ENCODE data around the gene B4GALT3. TPM values are rescaled to one million over a fixed set of nuclear protein-coding genes. Genes with fewer than 3 reads are reported as not detected.
A peak's percentile ranks its signal among the peaks of the same experiment; 100 is the strongest.

B4GALT3 gene
- total RNA-seq, 4 donors from 2014 or later = 26.9 to 36.6 (median 30.0) TPM

- peaks cover 51% of the 10 kb centered on the region for H3K4me1 ChIP-seq
- TF ChIP-seq POLR2AphosphoS5 (IDR thresholded peaks at IDR 0.05) (no peak), CTCF (IDR thresholded peaks at IDR 0.05) (no peak), EP300 (IDR thresholded peaks at IDR 0.05) (no peak), POLR2A (IDR thresholded peaks at IDR 0.05) (no peak)
- no peak overlapping the region for H3K4me3 ChIP-seq
- no peaks in the 10 kb centered on the region for H3K27me3 ChIP-seq
- no peaks in the 10 kb centered on the region for H3K9me3 ChIP-seq
- no peak overlapping the region for H3K27ac ChIP-seq
- no peak for DNase-seq (ENCODE audit: low spot score in 2 of 2)
- 92% methylated on average over 11 of the region's 11 CpGs for WGBS
- H3K36me3 ChIP-seq = peaks cover 55% of the 10 kb centered on the region
These were observed 2.4 kb downstream of the B4GALT3 start for GRCh38 chr1:161174911-161175310.

- Histone ChIP-seq H3K27ac (peak overlapping the region; percentile 54), H3K9me3 (no peaks in the 10 kb centered on the region), H3K4me3 (no peak overlapping the region), H3K27me3 (no peaks in the 10 kb centered on the region), H3K4me1 (peaks cover 51% of the 10 kb centered on the region), H3K36me3 (peaks cover 67% of the 10 kb centered on the region)
- 92% methylated on average over 11 of the region's 11 CpGs for WGBS
- TF ChIP-seq POLR2AphosphoS5 (IDR thresholded peaks at IDR 0.05) (no peak), POLR2A (IDR thresholded peaks at IDR 0.05) (no peak), EP300 (IDR thresholded peaks at IDR 0.05) (no peak), CTCF (IDR thresholded peaks at IDR 0.05) (no peak)
- DNase-seq (ENCODE audit: low spot score in 2 of 2) = no peak
These were observed 3.6 kb downstream of the B4GALT3 start for GRCh38 chr1:161173711-161174110.

GRCh38 chr1:161172776-161173376 lies 4.4 kb downstream of the B4GALT3 start:
- Histone ChIP-seq H3K4me3 (no peak overlapping the region), H3K27ac (peak overlapping the region; percentile 54), H3K27me3 (no peaks in the 10 kb centered on the region), H3K4me1 (peaks cover 48% of the 10 kb centered on the region), H3K36me3 (peaks cover 67% of the 10 kb centered on the region), H3K9me3 (no peaks in the 10 kb centered on the region)
- TF ChIP-seq POLR2A (IDR thresholded peaks at IDR 0.05) (no peak), POLR2AphosphoS5 (IDR thresholded peaks at IDR 0.05) (peak in 1 of 3 donors; percentile 16)
- DNase-seq (ENCODE audit: low spot score in 2 of 2) = no peak
- 45% methylated on average over 4 of the region's 4 CpGs for WGBS

- H3K9me3 ChIP-seq = no peaks in the 10 kb centered on the region
- peaks cover 48% of the 10 kb centered on the region for H3K4me1 ChIP-seq
- peaks cover 67% of the 10 kb centered on the region for H3K36me3 ChIP-seq
- DNase-seq (ENCODE audit: low spot score in 2 of 2) = no peak
- H3K4me3 ChIP-seq = no peak overlapping the region
- 41% methylated on average over 1 of the region's 1 CpG for WGBS
- TF ChIP-seq POLR2A (IDR thresholded peaks at IDR 0.05) (no peak), POLR2AphosphoS5 (IDR thresholded peaks at IDR 0.05) (no peak), EP300 (IDR thresholded peaks at IDR 0.05) (no peak), CTCF (IDR thresholded peaks at IDR 0.05) (no peak)
- peak overlapping the region; percentile 26 for H3K27ac ChIP-seq
- no peaks in the 10 kb centered on the region for H3K27me3 ChIP-seq
These were observed 5.0 kb downstream of the B4GALT3 start for GRCh38 chr1:161172349-161172748.

- 81% methylated on average over 12 of the region's 12 CpGs for WGBS
- peaks cover 67% of the 10 kb centered on the region for H3K36me3 ChIP-seq
- peaks cover 54% of the 10 kb centered on the region for H3K4me1 ChIP-seq
- no peak overlapping the region for H3K4me3 ChIP-seq
- TF ChIP-seq POLR2A (IDR thresholded peaks at IDR 0.05) = no peak
- no peak for TF ChIP-seq EP300 (IDR thresholded peaks at IDR 0.05)
- DNase-seq (ENCODE audit: low spot score in 2 of 2) = no peak
- peak overlapping the region; percentile 26 for H3K27ac ChIP-seq
- H3K9me3 ChIP-seq = no peaks in the 10 kb centered on the region
- no peaks in the 10 kb centered on the region for H3K27me3 ChIP-seq
These were observed 5.6 kb downstream of the B4GALT3 start for GRCh38 chr1:161171696-161172095.

GRCh38 chr1:161171191-161171590 lies 6.1 kb downstream of the B4GALT3 start:
- H3K4me3 ChIP-seq = no peak overlapping the region
- DNase-seq (ENCODE audit: low spot score in 2 of 2) = no peak
- 58% methylated on average over 5 of the region's 5 CpGs for WGBS
- peak overlapping the region; percentile 26 for H3K27ac ChIP-seq
- no peak for TF ChIP-seq EP300 (IDR thresholded peaks at IDR 0.05)
- TF ChIP-seq POLR2A (IDR thresholded peaks at IDR 0.05) = no peak
- no peak for TF ChIP-seq CTCF (IDR thresholded peaks at IDR 0.05)
- TF ChIP-seq POLR2AphosphoS5 (IDR thresholded peaks at IDR 0.05) = no peak
- H3K27me3 ChIP-seq = no peaks in the 10 kb centered on the region
- H3K36me3 ChIP-seq = peaks cover 67% of the 10 kb centered on the region
- H3K4me1 ChIP-seq = peaks cover 53% of the 10 kb centered on the region
- no peaks in the 10 kb centered on the region for H3K9me3 ChIP-seq
